SU-DHL-6 (cell line): ENCODE data around the gene DDX3X.

Source experiments
- H2AFZ ChIP-seq: fragments of 200-600 bp; sonication (generic); 2 replicates; pipeline ENCODE4 v1.6.1; 2014; ENCODE audit warnings: low read depth, mild to moderate bottlenecking, moderate library complexity, mixed read lengths, antibody characterized with exemption, low read length; ENCODE audit not compliant: severe bottlenecking
- H3F3A ChIP-seq: fragments of 200-600 bp; shearing (Covaris generic); 2 replicates; pipeline ENCODE4 v1.6.0; 2016; ENCODE audit warnings: antibody characterized with exemption, mild to moderate bottlenecking; ENCODE audit not compliant: insufficient read depth
- H3K27ac ChIP-seq: fragments of 200-600 bp; sonication (generic); 2 replicates; pipeline ENCODE4 v1.5.1; 2016; ENCODE audit warnings: low read depth, mild to moderate bottlenecking, low read length, moderate library complexity, mixed read lengths
- H3K27me3 ChIP-seq: fragments of 200-600 bp; sonication (generic), shearing (Covaris generic); 2 replicates; pipeline ENCODE4 v1.6.0; 2014; ENCODE audit warnings: mild to moderate bottlenecking, low read length
- H3K36me3 ChIP-seq: fragments of 200-600 bp; sonication (generic); 2 replicates; pipeline ENCODE4 v1.6.1; 2014; ENCODE audit warnings: mild to moderate bottlenecking, low read length, mixed read lengths
- H3K4me2 ChIP-seq: fragments of 300-600, 200-600 bp; shearing (Covaris generic), sonication (generic); 2 replicates; pipeline ENCODE4 v1.6.0; 2014; ENCODE audit warnings: low read length, low read depth, mild to moderate bottlenecking; ENCODE audit not compliant: poor library complexity, severe bottlenecking
- H3K4me3 ChIP-seq: fragments of 200-600 bp; sonication (generic); 2 replicates; pipeline ENCODE4 v1.5.1; 2014; ENCODE audit warnings: antibody characterized with exemption, low read length, mild to moderate bottlenecking, mixed read lengths; ENCODE audit not compliant: insufficient read depth, poor library complexity, severe bottlenecking
- H3K79me2 ChIP-seq: fragments of 200-600 bp; sonication (generic); 2 replicates; pipeline ENCODE4 v1.6.1; 2014; ENCODE audit warnings: mild to moderate bottlenecking, low read length, moderate library complexity; ENCODE audit not compliant: insufficient read depth
- H3K9ac ChIP-seq: fragments of 200-600 bp; sonication (generic); 2 replicates; pipeline ENCODE4 v1.7.0; 2014; ENCODE audit warnings: mild to moderate bottlenecking, low read length
- H3K9me2 ChIP-seq: fragments of 200-600 bp; sonication (generic); replicated peaks from 2 replicates; pipeline ENCODE4 v1.6.1; 2014; ENCODE audit warnings: low read length; ENCODE audit not compliant: insufficient read depth
- H3K9me3 ChIP-seq: fragments of 200-600 bp; sonication (generic); 2 replicates; pipeline ENCODE4 v1.6.1; 2014; ENCODE audit warnings: low read length, mixed read lengths; ENCODE audit not compliant: insufficient read depth
- H4K20me1 ChIP-seq: fragments of 200-600 bp; sonication (generic); 2 replicates; pipeline ENCODE4 v1.6.1; 2014; ENCODE audit warnings: low read depth, mild to moderate bottlenecking, antibody characterized with exemption, low read length, moderate library complexity, mixed read lengths
- EZH2phosphoT487 ChIP-seq: fragments of 200-600 bp; sonication (generic), shearing (Covaris generic); conservative IDR thresholded peaks from 2 replicates; pipeline ENCODE4 v1.6.1; 2018; ENCODE audit warnings: mild to moderate bottlenecking, antibody characterized with exemption, low read length, moderate library complexity, mixed read lengths
- TF ChIP-seq, protein P1 (sequence below): fragments of 200-600 bp; sonication (generic); IDR thresholded peaks from one replicate; pipeline ENCODE4 v1.5.1; 2017; ENCODE audit warnings: antibody characterized with exemption, mild to moderate bottlenecking, low read length, moderate library complexity; ENCODE audit not compliant: insufficient read depth, poor library complexity, severe bottlenecking

Gene DDX3X

DNA sequence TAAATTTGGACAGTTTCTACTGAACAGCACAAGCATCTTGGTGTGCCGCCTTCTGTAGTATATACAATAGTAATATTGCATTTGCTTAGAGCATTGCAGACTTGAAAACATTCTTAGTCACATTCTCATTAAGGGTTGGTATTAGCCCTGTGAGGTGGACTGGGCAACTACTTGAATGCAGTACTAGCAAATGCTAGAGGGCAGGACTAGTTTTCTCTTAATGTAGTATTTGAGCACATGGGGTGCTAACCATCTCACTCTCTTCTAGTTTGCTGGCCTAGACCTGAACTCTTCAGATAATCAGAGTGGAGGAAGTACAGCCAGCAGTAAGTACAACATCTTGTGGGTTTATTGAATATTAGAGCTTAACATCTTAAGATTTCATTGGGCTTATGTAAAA, 3.2 kb downstream of the DDX3X start:
- H3K9me3 ChIP-seq: no peaks in the 10 kb centered on the region
- no peaks in the 10 kb centered on the region for H3K27me3 ChIP-seq
- no peak overlapping the region for H3K9ac ChIP-seq
- H3K36me3 ChIP-seq: peaks cover 30% of the 10 kb centered on the region
- H3K27ac ChIP-seq: no peak overlapping the region
- TF ChIP-seq, protein P1, sequence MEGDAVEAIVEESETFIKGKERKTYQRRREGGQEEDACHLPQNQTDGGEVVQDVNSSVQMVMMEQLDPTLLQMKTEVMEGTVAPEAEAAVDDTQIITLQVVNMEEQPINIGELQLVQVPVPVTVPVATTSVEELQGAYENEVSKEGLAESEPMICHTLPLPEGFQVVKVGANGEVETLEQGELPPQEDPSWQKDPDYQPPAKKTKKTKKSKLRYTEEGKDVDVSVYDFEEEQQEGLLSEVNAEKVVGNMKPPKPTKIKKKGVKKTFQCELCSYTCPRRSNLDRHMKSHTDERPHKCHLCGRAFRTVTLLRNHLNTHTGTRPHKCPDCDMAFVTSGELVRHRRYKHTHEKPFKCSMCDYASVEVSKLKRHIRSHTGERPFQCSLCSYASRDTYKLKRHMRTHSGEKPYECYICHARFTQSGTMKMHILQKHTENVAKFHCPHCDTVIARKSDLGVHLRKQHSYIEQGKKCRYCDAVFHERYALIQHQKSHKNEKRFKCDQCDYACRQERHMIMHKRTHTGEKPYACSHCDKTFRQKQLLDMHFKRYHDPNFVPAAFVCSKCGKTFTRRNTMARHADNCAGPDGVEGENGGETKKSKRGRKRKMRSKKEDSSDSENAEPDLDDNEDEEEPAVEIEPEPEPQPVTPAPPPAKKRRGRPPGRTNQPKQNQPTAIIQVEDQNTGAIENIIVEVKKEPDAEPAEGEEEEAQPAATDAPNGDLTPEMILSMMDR: no peak
- no peak for TF ChIP-seq EZH2phosphoT487
- peaks cover 50% of the 10 kb centered on the region for H4K20me1 ChIP-seq
- H3F3A ChIP-seq: peaks cover 22% of the 10 kb centered on the region; the same call in 1 of the 2 replicates
- no peak overlapping the region for H2AFZ ChIP-seq
- H3K79me2 ChIP-seq: peaks cover 80% of the 10 kb centered on the region
- peak overlapping the region; percentile 98 for H3K4me3 ChIP-seq
- no peaks in the 10 kb centered on the region for H3K9me2 ChIP-seq
- H3K4me2 ChIP-seq: peak overlapping the region; percentile 89

DNA sequence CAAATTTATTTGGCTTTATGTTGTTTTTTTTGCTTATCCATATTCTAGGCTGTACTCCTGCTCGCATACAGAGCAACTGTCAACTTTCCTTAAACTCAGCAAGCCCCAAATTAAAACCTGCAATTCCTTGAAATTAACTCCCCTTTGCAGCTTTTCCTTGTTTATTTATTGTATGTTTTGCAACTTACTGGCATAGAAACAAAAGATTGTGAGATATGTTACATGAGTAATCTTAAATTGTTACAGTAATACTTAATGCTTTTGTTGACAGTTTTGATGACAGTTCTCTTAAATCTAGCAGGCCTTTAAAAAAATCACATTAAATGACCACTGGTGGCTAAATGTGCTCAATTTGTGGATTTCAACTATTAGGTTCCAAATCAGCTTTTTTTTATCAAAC, 4.5 kb downstream of the DDX3X start:
- Histone ChIP-seq H3K27me3 (no peaks in the 10 kb centered on the region), H3K4me2 (peak overlapping the region; percentile 20), H2AFZ (no peak overlapping the region), H3K9ac (no peak overlapping the region), H3K36me3 (peaks cover 43% of the 10 kb centered on the region), H4K20me1 (peaks cover 50% of the 10 kb centered on the region), H3F3A (peaks cover 21% of the 10 kb centered on the region; the same call in 1 of the 2 replicates), H3K79me2 (peaks cover 87% of the 10 kb centered on the region), H3K4me3 (no peak overlapping the region), H3K9me2 (no peaks in the 10 kb centered on the region), H3K27ac (no peak overlapping the region), H3K9me3 (no peaks in the 10 kb centered on the region)
- TF ChIP-seq, protein P1: no peak
- TF ChIP-seq EZH2phosphoT487: no peak

DNA sequence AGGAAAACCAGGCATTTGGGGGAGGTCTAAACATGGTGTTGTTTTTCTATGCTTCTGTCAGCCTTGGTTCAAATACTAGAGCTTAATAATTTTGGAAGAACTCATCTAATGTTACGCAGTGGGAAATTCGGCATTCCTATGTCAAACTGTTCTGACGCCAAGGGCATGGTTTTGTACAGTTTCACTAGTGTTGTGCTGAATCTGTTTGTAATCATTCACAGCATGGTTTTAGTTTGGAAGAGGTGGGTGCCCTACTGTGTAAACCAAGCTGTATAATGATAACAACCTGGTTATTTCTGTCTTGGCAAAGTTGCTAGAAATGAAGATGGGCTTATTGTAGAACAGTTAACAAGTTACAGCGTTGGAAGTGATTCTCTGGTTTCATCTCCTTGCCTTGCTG, 5.2 kb downstream of the DDX3X start:
- Histone ChIP-seq H3K9ac (no peak overlapping the region), H3K79me2 (peaks cover 86% of the 10 kb centered on the region), H2AFZ (no peak overlapping the region), H3K4me3 (no peak overlapping the region), H3K9me3 (no peaks in the 10 kb centered on the region), H3F3A (peaks cover 21% of the 10 kb centered on the region; the same call in 1 of the 2 replicates), H3K9me2 (no peaks in the 10 kb centered on the region), H3K4me2 (no peak overlapping the region), H3K27me3 (no peaks in the 10 kb centered on the region), H3K36me3 (peaks cover 50% of the 10 kb centered on the region), H4K20me1 (peaks cover 50% of the 10 kb centered on the region), H3K27ac (no peak overlapping the region)
- TF ChIP-seq, protein P1: no peak
- no peak for TF ChIP-seq EZH2phosphoT487
